HFF-Myc (cell line): ENCODE measurements around the gene ANKRD1.

Experiments
- DNase-seq: peaks from one replicate; pipeline ENCODE4 v3.0.0-alpha.2; 2011; ENCODE audit warnings: low read depth; ENCODE audit errors: extremely low read depth
- H3K4me3 ChIP-seq: replicated peaks from 2 replicates; pipeline ENCODE4 v1.5.1; 2011; ENCODE audit warnings: low read depth, mild to moderate bottlenecking, control low read depth, low read length
- CTCF ChIP-seq: IDR thresholded peaks from 2 replicates; pipeline ENCODE4 v1.5.1; 2012; ENCODE audit warnings: mild to moderate bottlenecking, low read depth, low read length, control low read depth; ENCODE audit errors: missing control alignments

The ANKRD1 gene

GRCh38 chr10:90965720-90966119 lies 44.8 kb upstream of the ANKRD1 start:
- no peak overlapping the region for H3K4me3 ChIP-seq
- no peak for TF ChIP-seq CTCF
- no peak for DNase-seq

- no peak for DNase-seq
- H3K4me3 ChIP-seq: no peak overlapping the region
- no peak for TF ChIP-seq CTCF
Measured at GRCh38 chr10:90964781-90965465, 44.0 kb upstream of the ANKRD1 start.

- no peak overlapping the region for H3K4me3 ChIP-seq
- DNase-seq: no peak
- no peak for TF ChIP-seq CTCF
Measured at GRCh38 chr10:90963331-90963730, 42.4 kb upstream of the ANKRD1 start.

- peak; percentile 79 for DNase-seq
- no peak overlapping the region for H3K4me3 ChIP-seq
- TF ChIP-seq CTCF: no peak
Measured at GRCh38 chr10:90960355-90960814, 39.5 kb upstream of the ANKRD1 start.

- TF ChIP-seq CTCF: no peak
- no peak for DNase-seq
- H3K4me3 ChIP-seq: no peak overlapping the region
Measured at GRCh38 chr10:90959826-90960225, 38.9 kb upstream of the ANKRD1 start.

GRCh38 chr10:90958781-90959180 lies 37.9 kb upstream of the ANKRD1 start:
- no peak overlapping the region for H3K4me3 ChIP-seq
- no peak for DNase-seq
- TF ChIP-seq CTCF: no peak
